Stimulated activated CD8-positive, alpha-beta memory T cell treated with anti-CD3 and anti-CD28 coated beads, Interleukin-15, amount 100 ng/mL, for 24 hours (primary cell): ENCODE data around the gene EIF3D.
"Not testable (repeated sequence)": the region's sequence is repeated elsewhere in the genome, so short reads cannot be mapped to it uniquely, and the experiment has no call there.

Experiments
- DNase-seq: peaks from one replicate; pipeline ENCODE4 v3.0.0-alpha.2; 2020; ENCODE audit warnings: low read depth

Gene EIF3D

GRCh38 chr22:36549033-36549432, 20.1 kb upstream of the EIF3D start:
- no peak for DNase-seq

- DNase-seq: no peak
Measured at GRCh38 chr22:36548606-36549005, 19.6 kb upstream of the EIF3D start.

GRCh38 chr22:36546932-36547331, 18.0 kb upstream of the EIF3D start:
- no peak for DNase-seq

- DNase-seq: no peak
Measured at GRCh38 chr22:36546092-36546804, 17.3 kb upstream of the EIF3D start.

GRCh38 chr22:36544107-36544620, 15.2 kb upstream of the EIF3D start:
- DNase-seq: no peak

GRCh38 chr22:36541831-36542411, 13.0 kb upstream of the EIF3D start:
- DNase-seq: no peak

GRCh38 chr22:36540867-36541642, 12.1 kb upstream of the EIF3D start:
- DNase-seq: no peak

- no peak for DNase-seq
Measured at GRCh38 chr22:36538529-36538928, 9.6 kb upstream of the EIF3D start.

- DNase-seq: no peak
Measured at GRCh38 chr22:36536717-36537116, 7.8 kb upstream of the EIF3D start.

- not testable (repeated sequence) for DNase-seq
Measured at GRCh38 chr22:36533320-36533719, 4.4 kb upstream of the EIF3D start.

- no peak for DNase-seq
Measured at GRCh38 chr22:36532466-36532865, 3.5 kb upstream of the EIF3D start.

GRCh38 chr22:36528341-36528740, 625 bp downstream of the EIF3D start:
- no peak for DNase-seq

GRCh38 chr22:36522662-36523061, 6.3 kb downstream of the EIF3D start:
- DNase-seq: no peak

GRCh38 chr22:36520423-36520822, 8.5 kb downstream of the EIF3D start:
- no peak for DNase-seq

- DNase-seq: not testable (repeated sequence)
Measured at GRCh38 chr22:36519906-36520305, 9.1 kb downstream of the EIF3D start.

- no peak for DNase-seq
Measured at GRCh38 chr22:36514766-36515165, 14.2 kb downstream of the EIF3D start.

- DNase-seq: no peak
Measured at GRCh38 chr22:36512991-36513390, 16.0 kb downstream of the EIF3D start.

GRCh38 chr22:36512333-36512732, 16.6 kb downstream of the EIF3D start:
- DNase-seq: no peak

GRCh38 chr22:36510966-36511881, 17.7 kb downstream of the EIF3D start:
- no peak for DNase-seq

- no peak for DNase-seq
Measured at GRCh38 chr22:36510384-36510783, 18.6 kb downstream of the EIF3D start.

- DNase-seq: no peak
Measured at GRCh38 chr22:36507518-36508010, 21.4 kb downstream of the EIF3D start.
